Fibroblast of mammary gland (primary cell): ENCODE results near the gene LIPM.
A peak's percentile ranks its signal among the peaks of the same experiment; 100 is the strongest.

Experiments used
- DNase-seq: peaks from one replicate; pipeline ENCODE4 v3.0.0-alpha.2; 2010; ENCODE audit warnings: low read depth
- H3K4me3 ChIP-seq: 2 replicates; pipeline ENCODE4 v1.5.1; 2011; ENCODE audit warnings: low read depth, mild to moderate bottlenecking, low read length, moderate library complexity; ENCODE audit not compliant: control insufficient read depth
- TF ChIP-seq, protein P1 (sequence below): conservative IDR thresholded peaks from 2 replicates; pipeline ENCODE4 v1.5.1; 2011; ENCODE audit warnings: low read depth, low read length, inconsistent platforms; ENCODE audit not compliant: control insufficient read depth, insufficient read depth

LIPM gene

DNA sequence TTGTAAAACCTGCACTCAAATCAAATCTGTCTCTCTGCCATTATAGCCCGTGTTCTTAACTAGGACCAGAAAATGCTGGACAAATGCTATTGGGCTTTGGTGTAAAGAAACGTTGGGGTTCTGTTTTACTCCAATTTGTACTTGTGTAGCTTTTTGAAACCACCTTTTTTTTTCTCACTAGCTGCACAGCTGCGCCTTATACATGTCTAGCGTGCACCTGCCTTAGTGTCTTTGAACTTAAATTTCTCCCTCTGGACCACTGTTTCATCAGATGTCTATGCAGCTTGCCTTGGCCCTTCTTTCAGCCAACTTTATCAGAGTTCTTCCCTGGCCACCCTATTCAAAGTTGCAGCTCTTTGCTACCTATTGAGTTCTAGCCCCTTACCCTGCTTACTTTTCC is 7.1 kb downstream of the LIPM start:
- DNase-seq = no peak
- H3K4me3 ChIP-seq = no peak overlapping the region
- TF ChIP-seq, protein P1, sequence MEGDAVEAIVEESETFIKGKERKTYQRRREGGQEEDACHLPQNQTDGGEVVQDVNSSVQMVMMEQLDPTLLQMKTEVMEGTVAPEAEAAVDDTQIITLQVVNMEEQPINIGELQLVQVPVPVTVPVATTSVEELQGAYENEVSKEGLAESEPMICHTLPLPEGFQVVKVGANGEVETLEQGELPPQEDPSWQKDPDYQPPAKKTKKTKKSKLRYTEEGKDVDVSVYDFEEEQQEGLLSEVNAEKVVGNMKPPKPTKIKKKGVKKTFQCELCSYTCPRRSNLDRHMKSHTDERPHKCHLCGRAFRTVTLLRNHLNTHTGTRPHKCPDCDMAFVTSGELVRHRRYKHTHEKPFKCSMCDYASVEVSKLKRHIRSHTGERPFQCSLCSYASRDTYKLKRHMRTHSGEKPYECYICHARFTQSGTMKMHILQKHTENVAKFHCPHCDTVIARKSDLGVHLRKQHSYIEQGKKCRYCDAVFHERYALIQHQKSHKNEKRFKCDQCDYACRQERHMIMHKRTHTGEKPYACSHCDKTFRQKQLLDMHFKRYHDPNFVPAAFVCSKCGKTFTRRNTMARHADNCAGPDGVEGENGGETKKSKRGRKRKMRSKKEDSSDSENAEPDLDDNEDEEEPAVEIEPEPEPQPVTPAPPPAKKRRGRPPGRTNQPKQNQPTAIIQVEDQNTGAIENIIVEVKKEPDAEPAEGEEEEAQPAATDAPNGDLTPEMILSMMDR = no peak

GRCh38 chr10:88810196-88810961 is 7.8 kb downstream of the LIPM start:
- TF ChIP-seq, protein P1 = peak; percentile 92
- peak; percentile 78 for DNase-seq
- no peak overlapping the region for H3K4me3 ChIP-seq

- DNase-seq = no peak
- H3K4me3 ChIP-seq = no peak overlapping the region
- TF ChIP-seq, protein P1 = no peak
Measured at GRCh38 chr10:88813200-88813599, 10.7 kb downstream of the LIPM start.

GRCh38 chr10:88819290-88819689 is 16.8 kb downstream of the LIPM start:
- no peak overlapping the region for H3K4me3 ChIP-seq
- peak; percentile 45 for DNase-seq
- TF ChIP-seq, protein P1 = no peak

DNA sequence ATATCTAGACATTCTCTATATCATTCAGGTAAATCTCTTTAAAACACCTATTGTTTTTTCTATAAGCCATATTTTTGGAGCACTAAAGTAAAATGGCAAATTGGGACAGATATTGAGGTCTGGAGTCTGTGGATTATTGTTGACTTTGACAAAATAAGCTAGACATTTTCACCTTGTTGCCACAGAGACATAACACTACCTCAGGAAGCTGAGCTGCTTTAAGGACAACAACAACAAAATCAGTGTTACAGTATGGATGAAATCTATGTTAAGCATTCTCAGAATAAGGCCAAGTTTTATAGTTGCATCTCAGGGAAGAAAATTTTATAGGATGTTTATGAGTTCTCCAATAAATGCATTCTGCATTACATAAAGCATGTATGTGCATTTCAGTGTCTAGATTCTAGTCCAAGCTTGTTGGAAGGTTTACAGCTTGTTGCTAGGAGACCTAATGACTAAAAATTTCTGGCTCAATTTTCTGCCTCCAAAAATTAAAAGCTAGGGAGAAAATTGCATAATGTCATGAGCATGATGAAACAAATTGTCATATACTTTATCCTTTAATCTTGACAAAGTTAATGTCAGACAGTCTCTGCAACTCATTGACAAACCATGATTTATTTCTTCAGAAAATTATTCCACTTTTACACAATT is 18.3 kb downstream of the LIPM start:
- peak; percentile 80 for DNase-seq
- TF ChIP-seq, protein P1 = no peak
- no peak overlapping the region for H3K4me3 ChIP-seq

DNA sequence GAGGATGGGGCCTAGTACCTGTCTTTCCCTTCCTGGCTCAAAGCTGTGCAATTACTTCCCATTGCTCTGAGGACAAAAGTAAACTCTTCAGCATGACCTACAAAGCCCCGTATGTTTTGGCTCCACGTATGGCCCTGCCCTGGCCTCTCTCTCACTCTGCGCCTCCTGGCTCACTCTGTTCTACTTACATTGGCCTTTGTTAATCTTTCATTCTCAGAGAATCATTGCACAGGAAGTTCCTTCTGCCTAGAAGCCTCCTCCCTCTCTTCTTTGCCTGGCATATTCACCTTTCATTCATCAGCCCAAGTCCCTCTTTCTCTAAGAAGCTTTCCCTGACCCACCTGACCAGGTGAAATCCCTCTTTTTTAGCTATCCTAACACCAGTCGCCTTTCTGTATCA is 23.9 kb downstream of the LIPM start:
- TF ChIP-seq, protein P1 = no peak
- H3K4me3 ChIP-seq = no peak overlapping the region

DNA sequence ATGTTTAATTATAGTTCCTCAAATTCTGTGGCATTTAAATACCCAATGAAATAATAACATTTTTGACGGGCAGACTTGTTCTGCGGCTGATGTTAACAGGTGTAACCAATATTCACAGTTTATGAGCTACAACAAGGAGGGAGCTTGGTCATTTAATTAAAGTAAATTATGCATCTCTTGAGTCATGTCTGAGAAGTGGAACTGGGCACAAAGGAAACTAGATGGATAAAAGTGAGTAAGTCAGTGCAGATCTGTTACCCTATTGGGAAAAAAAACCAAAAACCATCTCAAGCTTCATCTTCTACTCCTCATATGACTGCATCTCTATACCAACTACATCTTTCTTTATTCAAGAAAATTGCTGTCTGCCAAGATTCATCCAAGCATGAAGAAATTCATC is 25.1 kb downstream of the LIPM start:
- TF ChIP-seq, protein P1 = no peak
- H3K4me3 ChIP-seq = no peak overlapping the region
- DNase-seq = no peak

More for the DNA sequence above, 23.9 kb downstream of the LIPM start:
- DNase-seq = no peak
